Mononuclear cell (primary cell): ENCODE data around the gene SMIM44. TPM values are rescaled to one million over a fixed set of nuclear protein-coding genes. Genes with fewer than 3 reads are reported as not detected.

ENCODE experiments used
- H3K27me3 ChIP-seq: 2 replicates; pipeline ENCODE4 v1.6.0; 2011; ENCODE audit warnings: low read length, control low read depth; ENCODE audit not compliant: insufficient read depth
- H3K4me1 ChIP-seq: 2 replicates; pipeline ENCODE4 v1.5.1; 2011; ENCODE audit warnings: mild to moderate bottlenecking, low read length, control low read depth; ENCODE audit not compliant: insufficient read depth
- H3K4me3 ChIP-seq: 2 replicates; pipeline ENCODE4 v1.5.1; 2011; ENCODE audit warnings: mild to moderate bottlenecking, low read length, moderate library complexity
- H3K9me3 ChIP-seq: 2 replicates; pipeline ENCODE4 v1.5.1; 2011; ENCODE audit warnings: low read depth, mild to moderate bottlenecking, control low read depth, low read length
- total RNA-seq: library from RNA; depleted of rRNA; stranded (reverse); fragments of >200 nt; gene quantifications from one replicate; pipeline ENCODE4 v1.2.3, GENCODE V29; 2012

SMIM44 gene
- total RNA-seq, 1 donor = not detected

- no peaks in the 10 kb centered on the region for H3K9me3 ChIP-seq
- H3K27me3 ChIP-seq = no peaks in the 10 kb centered on the region
- no peaks in the 10 kb centered on the region for H3K4me1 ChIP-seq
- H3K4me3 ChIP-seq = no peak overlapping the region
Observed at GRCh38 chr19:3522421-3523360, 39.5 kb upstream of the SMIM44 start.

GRCh38 chr19:3521104-3521445 is 37.8 kb upstream of the SMIM44 start:
- Histone ChIP-seq H3K9me3 (no peaks in the 10 kb centered on the region), H3K27me3 (no peaks in the 10 kb centered on the region), H3K4me1 (peaks cover 10% of the 10 kb centered on the region), H3K4me3 (no peak overlapping the region)

DNA sequence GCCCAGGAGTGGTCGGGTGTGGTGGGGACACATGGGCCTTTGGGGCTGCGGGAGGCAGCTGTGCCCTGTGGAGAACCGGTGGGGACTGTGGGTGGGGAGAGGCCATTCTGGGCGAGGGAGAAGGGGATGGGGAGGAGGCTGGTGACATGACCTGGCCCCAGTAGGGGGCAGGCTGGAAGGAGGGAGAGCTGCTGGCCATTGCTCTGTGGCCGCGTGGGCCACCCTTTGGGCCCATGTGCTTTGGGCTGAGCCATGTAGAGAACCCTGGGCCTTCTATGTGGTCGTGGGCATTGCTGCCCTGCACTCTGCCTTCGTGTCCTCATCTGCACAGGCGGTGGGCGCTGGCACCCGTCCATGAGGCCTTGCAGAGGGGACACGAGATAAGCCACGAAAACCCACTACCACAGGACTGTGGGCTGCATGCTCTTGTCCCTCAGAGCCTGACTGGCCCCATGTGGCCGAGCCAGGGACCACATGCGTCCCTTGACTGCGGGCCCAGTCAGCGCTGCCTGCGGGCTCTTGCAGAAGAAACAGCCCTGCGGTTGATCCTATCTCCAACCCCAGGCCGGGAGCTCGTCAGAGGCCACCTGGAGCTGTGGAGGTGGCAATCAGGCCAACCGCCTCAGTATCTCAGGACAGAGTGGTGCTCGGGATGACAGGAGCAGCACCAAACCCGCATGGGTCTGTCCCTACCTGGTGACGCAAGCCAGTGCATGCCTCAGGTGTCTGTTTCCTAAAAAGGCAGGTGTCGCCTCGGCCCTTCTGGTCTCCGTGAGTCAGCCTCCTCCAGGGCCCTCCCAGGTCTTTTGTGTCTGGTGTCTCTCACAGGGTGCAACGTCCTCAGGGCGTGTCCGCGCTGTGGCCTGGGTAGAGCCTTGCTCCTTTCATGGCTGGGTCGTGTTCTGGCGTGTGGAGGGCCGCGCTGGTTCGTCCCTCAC is 37.2 kb upstream of the SMIM44 start:
- no peaks in the 10 kb centered on the region for H3K27me3 ChIP-seq

DNA sequence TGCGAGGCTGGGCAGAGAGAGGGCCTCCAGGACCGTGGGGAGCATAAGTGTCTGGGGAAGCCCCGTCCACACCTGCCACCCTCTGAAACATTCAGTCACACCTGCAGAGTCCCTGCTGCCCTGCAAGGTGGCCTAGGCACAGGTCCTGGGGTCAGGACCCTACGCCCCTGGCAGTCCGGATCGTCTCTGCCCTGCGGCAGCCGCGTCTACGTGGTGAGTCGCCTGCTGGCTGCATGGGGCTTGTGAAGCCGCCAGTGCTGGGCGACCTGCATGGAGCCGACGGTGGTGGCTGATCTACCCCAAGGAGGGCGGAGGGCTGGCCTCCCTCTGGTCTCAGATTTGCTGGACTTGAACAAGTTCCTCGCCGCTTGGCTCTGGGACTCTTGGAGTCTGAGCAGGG is 35.9 kb upstream of the SMIM44 start:
- H3K4me3 ChIP-seq = no peak overlapping the region
- no peaks in the 10 kb centered on the region for H3K9me3 ChIP-seq
- peaks cover 10% of the 10 kb centered on the region for H3K4me1 ChIP-seq
- no peaks in the 10 kb centered on the region for H3K27me3 ChIP-seq

More for the DNA sequence above, 37.2 kb upstream of the SMIM44 start:
- no peak overlapping the region for H3K4me3 ChIP-seq
- H3K4me1 ChIP-seq = peaks cover 10% of the 10 kb centered on the region
- no peaks in the 10 kb centered on the region for H3K9me3 ChIP-seq

DNA sequence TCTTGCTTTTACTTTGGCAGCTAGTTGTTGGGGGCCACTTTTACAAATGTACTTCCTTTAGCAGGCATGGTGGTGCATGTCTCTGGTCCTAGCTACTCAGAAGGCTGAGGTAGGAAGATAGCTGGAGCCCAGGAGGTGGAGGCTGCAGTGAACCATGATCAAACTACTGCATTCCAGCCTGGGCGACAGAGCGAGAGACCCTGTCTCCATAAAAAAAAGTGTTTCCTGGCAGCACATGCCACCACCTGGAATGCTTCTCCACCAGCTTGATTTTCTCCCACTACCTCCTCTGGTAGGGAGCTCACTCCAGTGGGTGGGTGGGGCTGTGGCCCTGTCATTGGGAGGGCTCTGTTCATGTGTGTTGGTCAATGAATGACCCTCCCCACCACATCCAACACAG is 35.4 kb upstream of the SMIM44 start:
- no peak overlapping the region for H3K4me3 ChIP-seq
- no peaks in the 10 kb centered on the region for H3K27me3 ChIP-seq
- H3K9me3 ChIP-seq = no peaks in the 10 kb centered on the region
- peaks cover 10% of the 10 kb centered on the region for H3K4me1 ChIP-seq

DNA sequence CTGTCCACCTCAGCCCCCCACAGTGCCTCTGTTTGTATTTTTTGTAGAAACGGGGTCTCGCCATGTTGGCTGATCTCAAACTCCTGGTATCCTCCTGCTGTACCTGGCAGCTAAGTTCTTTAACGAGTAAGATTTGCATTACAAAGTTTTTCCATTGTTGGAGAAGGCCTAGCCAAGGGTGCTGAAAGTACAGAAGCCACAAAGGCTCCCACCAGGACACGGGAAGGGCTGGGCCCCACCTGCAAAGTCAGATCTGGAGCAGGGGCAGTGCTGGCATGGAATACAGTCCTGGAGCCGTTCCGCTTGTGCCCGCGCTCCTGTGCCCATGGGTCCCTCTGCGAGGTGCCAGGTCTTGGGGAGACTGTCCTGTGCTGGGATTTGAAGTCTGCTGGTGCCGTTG is 35.0 kb upstream of the SMIM44 start:
- H3K4me3 ChIP-seq = no peak overlapping the region
- H3K4me1 ChIP-seq = peaks cover 10% of the 10 kb centered on the region
- no peaks in the 10 kb centered on the region for H3K27me3 ChIP-seq
- no peaks in the 10 kb centered on the region for H3K9me3 ChIP-seq

DNA sequence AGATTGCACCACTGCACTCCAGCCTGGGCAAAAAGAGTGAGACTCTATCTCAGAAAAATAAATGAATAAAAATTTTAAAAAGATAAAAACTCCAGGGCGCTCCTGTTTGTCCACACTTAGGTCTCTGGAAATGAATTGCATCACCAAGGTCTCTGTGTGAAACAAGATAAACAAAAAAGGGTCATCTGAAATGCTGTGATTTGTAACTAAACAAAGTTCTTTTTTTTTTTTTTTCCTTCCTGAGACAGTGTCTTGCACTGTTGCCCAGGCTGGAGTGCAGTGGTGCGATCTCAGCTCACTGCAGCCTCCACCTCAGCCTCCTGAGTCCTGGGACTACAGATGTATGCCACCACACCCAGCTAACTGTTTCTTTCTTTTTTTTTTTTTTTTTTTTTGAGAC is 34.4 kb upstream of the SMIM44 start:
- Histone ChIP-seq H3K4me3 (no peak overlapping the region), H3K9me3 (no peaks in the 10 kb centered on the region), H3K4me1 (peaks cover 10% of the 10 kb centered on the region), H3K27me3 (no peaks in the 10 kb centered on the region)

GRCh38 chr19:3516675-3517207 is 33.5 kb upstream of the SMIM44 start:
- Histone ChIP-seq H3K4me1 (peaks cover 10% of the 10 kb centered on the region), H3K4me3 (no peak overlapping the region), H3K27me3 (no peaks in the 10 kb centered on the region), H3K9me3 (no peaks in the 10 kb centered on the region)

DNA sequence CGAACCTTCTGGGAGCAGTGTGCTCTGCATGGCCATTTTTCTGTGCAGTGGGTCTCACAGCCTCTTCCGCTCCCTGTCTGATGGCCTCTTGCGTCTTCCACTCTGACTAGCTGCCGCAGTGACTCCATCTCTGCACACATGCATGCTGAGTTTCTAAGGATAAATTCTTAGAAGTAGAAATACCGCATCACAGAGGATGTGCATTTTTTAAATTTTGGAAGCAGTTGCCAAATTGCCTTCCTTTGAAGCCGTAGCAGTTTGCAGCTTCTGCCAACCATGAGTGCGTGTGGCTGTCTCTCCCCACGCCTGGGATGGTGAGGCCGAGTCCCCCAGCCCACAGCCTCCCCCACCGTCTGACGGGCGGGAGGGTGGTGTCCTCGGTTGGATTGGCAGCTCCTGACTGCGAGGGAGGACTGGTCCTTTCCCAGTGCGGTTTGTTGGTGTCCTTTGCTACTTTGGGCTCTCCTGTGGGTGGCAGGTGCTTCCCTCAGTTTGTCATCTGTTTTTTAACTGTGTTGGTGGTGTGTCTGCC is 32.7 kb upstream of the SMIM44 start:
- no peak overlapping the region for H3K4me3 ChIP-seq
- peaks cover 10% of the 10 kb centered on the region for H3K4me1 ChIP-seq
- no peaks in the 10 kb centered on the region for H3K9me3 ChIP-seq
- H3K27me3 ChIP-seq = no peaks in the 10 kb centered on the region

GRCh38 chr19:3514930-3515329 is 31.7 kb upstream of the SMIM44 start:
- H3K27me3 ChIP-seq = no peaks in the 10 kb centered on the region
- no peaks in the 10 kb centered on the region for H3K9me3 ChIP-seq
- H3K4me3 ChIP-seq = no peak overlapping the region
- H3K4me1 ChIP-seq = peaks cover 10% of the 10 kb centered on the region

GRCh38 chr19:3513229-3514140 is 30.2 kb upstream of the SMIM44 start:
- Histone ChIP-seq H3K4me3 (no peak overlapping the region), H3K4me1 (peaks cover 16% of the 10 kb centered on the region), H3K9me3 (no peaks in the 10 kb centered on the region)

DNA sequence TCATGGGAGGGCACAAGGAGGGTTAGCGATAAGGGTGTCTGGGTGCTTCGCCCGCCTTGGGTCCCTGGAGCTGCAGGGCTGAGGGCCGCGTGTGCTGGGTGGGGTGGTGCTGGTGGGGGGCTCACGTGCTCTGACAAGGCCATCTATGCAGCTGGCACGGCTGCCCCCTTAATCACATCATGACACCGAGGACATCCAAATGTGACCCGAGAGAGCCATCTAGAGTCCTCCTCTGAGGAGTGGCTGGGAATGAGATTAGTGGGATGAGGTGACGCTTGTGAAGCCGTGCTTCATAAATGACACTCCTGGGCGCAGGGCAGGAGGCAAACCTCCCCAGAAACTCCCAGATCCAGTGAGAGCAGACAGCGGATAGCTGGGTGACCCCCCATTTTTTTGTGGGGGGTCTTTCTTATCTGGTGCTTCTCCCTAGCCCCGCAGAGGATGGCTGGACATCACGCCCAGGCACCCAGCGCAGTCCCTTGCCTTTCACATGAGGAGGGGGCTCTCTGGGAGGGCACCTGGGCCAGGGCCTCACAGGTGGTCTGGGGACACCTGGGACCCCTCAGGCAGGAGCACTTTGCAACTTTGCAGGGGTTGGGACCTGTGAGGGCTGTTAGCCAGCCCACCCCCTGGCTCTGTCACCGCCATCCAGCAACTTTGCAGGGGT is 29.5 kb upstream of the SMIM44 start:
- Histone ChIP-seq H3K27me3 (no peaks in the 10 kb centered on the region), H3K4me3 (no peak overlapping the region), H3K9me3 (no peaks in the 10 kb centered on the region), H3K4me1 (peaks cover 21% of the 10 kb centered on the region)

More at GRCh38 chr19:3513229-3514140, 30.2 kb upstream of the SMIM44 start:
- H3K27me3 ChIP-seq = no peaks in the 10 kb centered on the region

DNA sequence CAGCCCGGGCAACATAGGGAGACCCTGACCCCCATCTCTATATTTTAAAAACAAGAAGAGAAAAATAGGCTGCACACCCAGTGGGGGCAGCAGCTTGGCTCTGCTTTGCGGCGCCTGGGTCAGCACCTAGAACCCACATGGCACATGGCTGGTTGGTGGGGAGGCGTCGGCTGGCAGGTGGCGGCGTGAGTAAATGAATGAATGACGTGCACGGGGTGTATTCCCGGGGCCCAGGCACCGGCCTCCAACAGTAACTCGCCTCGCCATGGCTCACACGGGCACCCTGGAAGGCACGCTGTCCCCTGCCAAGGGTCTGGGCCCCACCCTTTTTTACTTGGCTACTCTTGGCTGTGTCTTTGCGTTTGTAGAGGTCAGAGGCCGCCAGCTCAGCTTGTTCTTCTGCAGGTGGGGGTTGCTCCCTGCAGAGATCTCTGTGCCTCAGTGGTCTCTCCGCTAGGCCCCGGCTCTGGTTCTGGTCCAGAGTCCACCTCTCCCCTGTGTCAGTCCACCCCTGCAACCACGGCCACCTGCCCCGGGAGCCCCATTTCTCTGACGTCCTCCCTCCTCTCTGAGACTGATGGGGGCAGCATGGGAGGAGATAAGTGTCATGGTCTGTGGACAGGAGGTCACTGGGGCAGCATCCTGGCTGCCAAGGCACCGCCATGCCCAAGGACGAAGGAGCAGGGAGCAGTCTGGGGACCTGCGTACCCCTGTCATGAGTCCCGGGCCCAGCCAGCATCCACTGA is 28.4 kb upstream of the SMIM44 start:
- H3K9me3 ChIP-seq = no peaks in the 10 kb centered on the region
- H3K4me3 ChIP-seq = no peak overlapping the region
- no peaks in the 10 kb centered on the region for H3K27me3 ChIP-seq
- peaks cover 21% of the 10 kb centered on the region for H3K4me1 ChIP-seq
